ES-I3 (cell line): Measurements from ENCODE around the gene SND1.

Experiments
- H3K36me3 ChIP-seq: 2 replicates; pipeline ENCODE4 v1.6.1; 2013; ENCODE audit warnings: mild to moderate bottlenecking, low read length, control low read depth, moderate library complexity; ENCODE audit not compliant: insufficient read depth
- H3K4me1 ChIP-seq: 2 replicates; pipeline ENCODE4 v1.6.1; 2013; ENCODE audit warnings: mild to moderate bottlenecking, control low read depth, low read length; ENCODE audit not compliant: insufficient read depth
- H3K9ac ChIP-seq: 2 replicates; pipeline ENCODE4 v1.6.1; 2013; ENCODE audit warnings: low read depth, mild to moderate bottlenecking, low read length, moderate library complexity
- H3K9me3 ChIP-seq: 2 replicates; pipeline ENCODE4 v1.6.1; 2013; ENCODE audit warnings: mild to moderate bottlenecking, low read length, moderate library complexity; ENCODE audit not compliant: control insufficient read depth, insufficient read depth

SND1 gene

DNA sequence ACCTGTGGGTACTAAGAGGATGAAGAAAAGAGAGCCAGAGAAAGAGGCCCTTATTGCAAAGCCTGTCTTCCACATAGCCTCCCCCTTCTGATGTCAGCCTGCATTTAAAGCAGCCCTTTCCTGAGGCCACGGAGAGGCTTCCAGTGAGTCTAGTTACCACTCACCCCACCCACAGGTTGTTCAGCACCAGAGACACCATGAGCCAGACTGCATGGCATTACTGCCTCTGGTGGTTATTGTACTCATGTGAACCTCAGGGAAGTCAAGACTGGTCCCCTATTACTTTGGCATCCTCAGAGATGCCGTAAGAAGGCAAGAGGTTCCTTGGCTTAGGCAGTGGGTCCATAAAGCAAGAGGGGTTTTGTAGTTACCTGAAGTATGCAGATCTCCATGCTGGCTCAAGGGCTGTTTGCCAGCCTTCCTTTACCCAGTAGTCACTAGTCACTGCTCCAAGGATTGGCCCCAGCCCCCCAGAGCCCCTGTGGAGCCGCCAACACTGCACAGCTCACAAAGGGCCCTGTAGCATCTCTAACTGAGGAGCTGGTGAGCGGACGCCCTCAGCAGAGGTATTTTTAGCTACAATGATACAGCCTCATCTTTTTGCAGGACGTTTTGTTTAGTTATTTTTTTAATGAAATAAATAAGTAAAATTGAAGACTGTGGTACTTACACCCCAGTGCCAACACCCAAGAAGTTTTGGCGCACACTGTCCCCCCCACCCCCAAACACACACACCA, 358.6 kb downstream of the SND1 start:
- H3K36me3 ChIP-seq = 0 out of 2 replicates have a peak, but pooled peaks cover 4% of the 10 kb centered on the region
- no peak overlapping the region for H3K9ac ChIP-seq
- H3K4me1 ChIP-seq = no peaks in the 10 kb centered on the region
- H3K9me3 ChIP-seq = no peaks in the 10 kb centered on the region

DNA sequence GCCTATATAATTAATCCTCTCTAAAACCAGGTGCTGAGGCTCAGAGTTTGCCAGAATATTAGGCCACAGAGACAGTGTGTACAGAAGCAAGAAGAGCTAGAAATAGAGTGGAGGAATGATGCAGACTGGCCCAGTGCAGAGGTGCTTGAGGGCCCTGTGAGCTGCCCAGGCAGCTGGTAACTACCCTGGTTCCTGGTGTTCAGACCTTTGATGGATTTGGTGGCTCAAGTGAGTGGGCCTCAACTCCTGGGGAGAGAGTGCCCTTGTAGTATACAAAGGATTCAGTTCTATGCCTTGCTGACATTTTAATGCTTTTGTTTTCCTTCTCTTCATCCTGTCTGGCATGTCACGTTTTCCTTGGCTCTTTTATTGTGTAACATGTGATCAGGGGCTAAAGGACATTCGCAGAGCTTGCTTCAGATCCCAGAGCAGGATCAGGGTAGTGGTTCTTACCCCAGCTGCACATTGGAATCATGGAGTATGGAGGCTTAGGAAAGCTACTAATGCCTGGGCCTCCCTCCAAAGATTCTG, 359.2 kb downstream of the SND1 start:
- Histone ChIP-seq H3K9ac (no peak overlapping the region), H3K9me3 (no peaks in the 10 kb centered on the region), H3K36me3 (0 out of 2 replicates have a peak, but pooled peaks cover 4% of the 10 kb centered on the region), H3K4me1 (no peaks in the 10 kb centered on the region)

DNA sequence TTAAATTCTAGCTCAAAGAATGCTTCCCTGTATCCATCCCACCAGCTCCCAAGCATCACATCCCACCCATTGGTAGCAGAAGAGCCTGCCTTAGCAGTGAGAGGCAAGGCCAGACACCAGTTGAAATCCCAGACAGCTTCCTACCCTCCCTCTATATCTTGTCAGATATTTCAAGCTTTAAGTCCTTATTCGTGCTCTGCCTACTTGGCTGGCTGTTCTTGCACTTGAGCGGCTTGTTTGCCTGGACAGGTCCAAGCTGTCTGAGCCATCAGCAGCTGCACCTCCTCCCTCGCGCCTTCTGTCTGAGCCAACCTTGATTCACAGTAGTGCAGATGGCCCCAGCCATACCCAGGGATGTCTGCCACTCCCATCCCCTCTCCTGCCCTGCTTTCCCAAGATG, 362.8 kb downstream of the SND1 start:
- Histone ChIP-seq H3K9me3 (no peaks in the 10 kb centered on the region), H3K9ac (no peak overlapping the region), H3K36me3 (0 out of 2 replicates have a peak, but pooled peaks cover 4% of the 10 kb centered on the region), H3K4me1 (peaks cover 11% of the 10 kb centered on the region)

DNA sequence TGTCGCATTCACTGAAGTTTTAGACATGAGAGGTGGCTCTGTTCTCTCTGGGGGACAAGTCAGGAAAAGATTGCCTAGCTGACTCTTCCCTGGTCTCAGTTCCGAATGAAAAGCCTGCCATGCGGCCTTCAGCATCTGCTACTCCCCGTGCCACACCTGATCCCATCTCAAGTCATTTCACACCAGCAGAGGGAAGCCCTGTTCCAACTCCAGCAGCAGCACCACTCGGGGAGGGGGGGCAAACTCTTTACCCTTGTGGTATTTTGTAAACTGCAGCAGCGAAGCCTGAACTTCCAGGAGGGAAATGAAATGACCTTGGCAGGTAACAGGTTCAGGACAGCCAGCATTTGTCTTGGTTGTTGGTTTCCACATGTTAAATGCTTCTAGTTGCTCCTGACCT, 365.5 kb downstream of the SND1 start:
- peaks cover 14% of the 10 kb centered on the region for H3K4me1 ChIP-seq

DNA sequence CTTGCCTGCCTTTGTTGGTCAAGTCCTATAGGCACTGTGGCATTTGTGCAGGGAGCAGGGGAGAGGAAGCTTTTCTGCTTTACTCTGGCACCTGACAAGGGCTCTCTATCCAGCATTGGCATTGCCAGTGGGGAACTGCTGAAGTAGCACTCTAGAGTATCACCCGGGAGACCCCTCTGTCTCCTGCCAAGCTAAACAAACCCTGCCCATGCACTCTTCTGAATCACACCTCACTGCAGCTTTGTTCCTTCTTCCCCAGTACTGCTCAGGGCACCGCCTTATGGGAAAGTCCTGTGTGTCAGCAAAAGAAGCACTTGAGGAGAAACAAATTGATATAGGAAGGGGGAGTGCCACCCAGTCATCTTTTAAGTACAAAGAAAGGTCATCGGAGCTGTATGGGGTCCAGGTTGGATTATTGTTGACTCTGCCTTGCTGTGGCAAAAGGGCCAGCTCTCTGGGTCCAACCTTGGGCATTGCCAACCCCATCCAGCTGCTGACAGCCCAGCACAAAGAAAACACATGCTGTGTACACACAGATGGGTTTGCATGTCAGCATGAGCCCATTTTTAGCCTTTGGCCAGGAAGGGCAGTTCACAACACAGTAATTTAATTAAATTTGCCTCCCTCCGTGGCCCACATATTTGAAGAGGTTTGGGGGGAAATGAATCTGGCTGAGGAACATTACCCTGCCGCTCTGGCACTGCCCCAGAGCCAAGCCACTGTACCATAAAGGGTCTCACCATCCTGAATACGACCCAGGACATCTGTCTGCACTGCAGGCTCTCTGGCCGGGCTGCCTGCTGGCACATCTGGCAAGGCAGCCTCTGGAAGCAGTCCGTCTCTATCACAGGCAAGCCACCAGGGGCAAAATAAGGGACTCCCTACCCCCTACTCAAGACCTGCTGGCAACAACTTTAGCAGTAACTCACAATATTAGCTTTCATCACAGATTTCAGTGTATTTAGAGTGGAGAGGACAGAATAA, 366.2 kb downstream of the SND1 start:
- peaks cover 14% of the 10 kb centered on the region for H3K4me1 ChIP-seq
- no peaks in the 10 kb centered on the region for H3K36me3 ChIP-seq
- no peaks in the 10 kb centered on the region for H3K9me3 ChIP-seq
- no peak overlapping the region for H3K9ac ChIP-seq

More for the DNA sequence above, 365.5 kb downstream of the SND1 start:
- Histone ChIP-seq H3K9me3 (no peaks in the 10 kb centered on the region), H3K9ac (no peak overlapping the region), H3K36me3 (0 out of 2 replicates have a peak, but pooled peaks cover 2% of the 10 kb centered on the region)

DNA sequence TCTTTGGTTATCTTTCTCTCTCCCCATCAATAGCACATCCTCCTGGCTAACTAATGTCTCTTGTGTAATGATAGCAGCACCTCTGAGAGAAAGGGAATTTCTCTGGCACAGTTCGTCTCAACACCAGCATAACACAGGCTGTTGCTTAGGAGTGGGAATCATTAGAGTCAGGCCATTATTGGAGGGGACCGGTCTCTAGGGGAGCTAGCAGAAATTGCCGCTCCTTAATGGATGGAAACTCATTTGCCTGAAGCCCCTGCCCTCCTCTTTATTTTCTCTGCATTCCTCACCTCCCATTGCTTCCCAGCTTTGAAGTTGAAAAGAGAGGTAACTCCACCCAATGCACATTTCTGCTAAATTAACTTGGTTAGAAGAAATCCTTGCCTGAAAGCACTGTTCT, 367.3 kb downstream of the SND1 start:
- Histone ChIP-seq H3K36me3 (no peaks in the 10 kb centered on the region), H3K9ac (no peak overlapping the region), H3K4me1 (peaks cover 14% of the 10 kb centered on the region), H3K9me3 (no peaks in the 10 kb centered on the region)

DNA sequence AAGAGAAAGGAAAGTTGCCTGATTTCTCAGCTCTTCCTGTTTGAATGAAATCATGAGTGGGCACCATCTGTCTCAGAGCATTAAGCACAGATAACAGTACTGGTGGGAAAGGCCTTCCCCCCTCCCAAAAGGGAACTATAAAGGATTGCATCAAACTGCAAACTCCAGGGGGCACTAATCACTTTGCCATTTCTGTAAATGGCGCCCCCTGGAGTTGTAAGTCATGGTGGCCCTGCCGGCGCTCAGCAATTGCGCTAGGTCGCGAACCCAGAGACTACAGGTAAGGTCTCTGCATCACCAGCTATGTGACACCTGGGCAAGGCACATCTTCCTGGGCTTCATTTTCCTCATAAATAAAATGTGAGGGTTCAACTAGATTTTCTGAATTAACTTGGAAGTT, 368.2 kb downstream of the SND1 start:
- Histone ChIP-seq H3K36me3 (no peaks in the 10 kb centered on the region), H3K4me1 (peaks cover 16% of the 10 kb centered on the region), H3K9ac (no peak overlapping the region), H3K9me3 (no peaks in the 10 kb centered on the region)

DNA sequence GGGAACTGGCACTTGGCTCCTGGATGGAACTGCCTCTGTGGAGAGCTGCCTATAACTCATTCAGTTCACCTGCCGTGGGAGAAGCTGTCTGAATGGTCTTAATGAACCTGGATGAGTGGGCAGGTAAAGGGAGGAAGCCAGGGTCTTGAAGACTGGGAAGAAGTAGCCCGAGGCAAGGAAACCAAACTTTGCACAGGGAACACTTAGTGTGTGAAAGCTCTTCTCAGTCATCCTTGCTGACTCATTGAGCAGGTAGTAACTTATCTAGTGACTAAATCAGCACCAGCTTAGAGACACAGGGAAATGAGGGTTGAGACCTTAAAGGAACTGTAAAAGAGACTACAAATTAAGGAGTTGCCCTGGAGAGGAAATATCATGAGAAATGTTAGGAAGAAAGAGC, 369.4 kb downstream of the SND1 start:
- no peak overlapping the region for H3K9ac ChIP-seq
- peaks cover 24% of the 10 kb centered on the region for H3K4me1 ChIP-seq
- H3K9me3 ChIP-seq = no peaks in the 10 kb centered on the region
- no peaks in the 10 kb centered on the region for H3K36me3 ChIP-seq

DNA sequence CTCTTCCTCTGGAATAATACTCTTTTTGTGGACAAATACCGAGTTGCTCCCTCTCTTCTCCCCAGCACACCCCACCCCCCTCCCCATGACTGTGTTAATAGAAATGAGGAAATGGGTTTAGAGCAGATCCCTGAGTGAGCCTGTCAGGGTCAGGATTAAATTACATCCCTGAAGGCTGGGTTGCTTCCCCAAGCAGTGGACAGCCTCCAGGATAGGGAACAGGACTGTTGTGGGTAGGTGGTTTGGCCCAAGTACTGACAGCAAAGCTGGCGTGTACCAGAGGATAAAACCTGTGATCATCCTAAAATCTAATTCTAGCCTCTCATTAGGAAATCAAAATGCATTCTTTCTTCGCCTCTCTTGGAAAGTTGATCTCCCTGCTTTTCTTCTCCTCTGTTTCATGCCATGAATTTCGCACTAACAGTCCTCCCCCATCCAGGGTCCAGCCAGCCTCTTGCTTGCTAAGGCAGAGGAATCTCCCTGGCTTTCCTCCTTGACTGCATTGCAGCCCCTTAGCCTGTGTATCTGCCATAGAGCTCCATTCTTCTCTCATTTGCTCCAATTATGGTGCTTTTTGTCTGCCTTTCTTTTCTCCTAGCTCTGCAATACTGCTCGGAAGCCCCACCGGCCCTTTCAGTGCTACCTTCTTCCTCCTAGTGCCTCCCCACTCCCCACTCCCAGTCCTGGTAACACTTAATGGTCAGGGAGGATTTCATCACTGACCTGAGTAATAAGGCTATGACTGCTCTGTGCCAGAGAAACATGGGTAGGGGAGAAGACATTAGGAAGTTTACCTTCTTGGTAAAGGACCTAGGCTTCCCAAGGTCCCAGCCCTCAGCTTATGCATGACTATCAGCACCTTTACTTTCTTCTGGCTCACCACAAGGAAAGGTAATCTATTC, 370.9 kb downstream of the SND1 start:
- H3K4me1 ChIP-seq = peaks cover 30% of the 10 kb centered on the region
- no peaks in the 10 kb centered on the region for H3K9me3 ChIP-seq
- no peaks in the 10 kb centered on the region; the same call in 1 of the 2 replicates for H3K36me3 ChIP-seq
- no peak overlapping the region for H3K9ac ChIP-seq

DNA sequence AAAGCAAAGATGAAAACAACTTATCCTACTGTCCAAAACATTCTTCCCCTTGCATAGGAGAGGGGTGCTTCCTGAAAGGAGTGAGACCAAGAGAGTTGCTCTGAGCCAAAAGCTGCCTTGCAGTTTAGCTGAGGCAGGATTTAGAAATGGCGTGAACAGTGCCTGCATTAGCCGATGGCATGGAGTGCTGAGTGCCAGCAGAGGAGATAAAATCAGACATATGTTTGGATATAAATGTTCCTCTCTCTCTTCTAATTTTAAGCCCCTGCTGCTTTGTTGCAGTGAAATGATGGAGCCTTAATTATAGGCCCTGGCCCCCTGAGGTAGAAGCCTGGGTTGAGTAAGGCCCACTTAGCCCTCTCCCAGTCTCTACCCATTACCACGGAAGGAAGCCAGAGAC, 372.2 kb downstream of the SND1 start:
- no peaks in the 10 kb centered on the region; the same call in 1 of the 2 replicates for H3K36me3 ChIP-seq
- H3K9me3 ChIP-seq = no peaks in the 10 kb centered on the region
- H3K9ac ChIP-seq = no peak overlapping the region
- H3K4me1 ChIP-seq = peaks cover 24% of the 10 kb centered on the region

DNA sequence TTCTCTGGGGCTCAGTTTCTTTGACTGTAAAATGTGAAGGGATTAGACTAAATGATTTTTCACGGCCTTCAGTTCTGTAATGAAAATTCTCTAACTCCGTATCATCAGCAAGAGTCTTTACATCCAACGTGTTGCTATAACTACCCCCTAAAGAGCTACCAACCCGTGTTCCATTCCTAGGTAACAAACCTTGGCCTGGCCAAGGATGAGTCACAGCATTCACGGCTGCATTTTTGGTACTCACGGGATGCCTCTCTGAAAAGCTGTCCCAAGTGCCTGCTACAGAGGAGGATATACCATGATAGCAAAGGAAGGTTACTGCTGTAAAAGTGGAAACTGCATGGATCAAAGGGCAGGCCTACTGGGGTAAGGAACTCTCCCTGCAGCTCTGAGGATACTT, 373.4 kb downstream of the SND1 start:
- no peaks in the 10 kb centered on the region for H3K9me3 ChIP-seq
- no peaks in the 10 kb centered on the region; the same call in 1 of the 2 replicates for H3K36me3 ChIP-seq
- peaks cover 19% of the 10 kb centered on the region; the same call in 1 of the 2 replicates for H3K4me1 ChIP-seq
- H3K9ac ChIP-seq = no peak overlapping the region

DNA sequence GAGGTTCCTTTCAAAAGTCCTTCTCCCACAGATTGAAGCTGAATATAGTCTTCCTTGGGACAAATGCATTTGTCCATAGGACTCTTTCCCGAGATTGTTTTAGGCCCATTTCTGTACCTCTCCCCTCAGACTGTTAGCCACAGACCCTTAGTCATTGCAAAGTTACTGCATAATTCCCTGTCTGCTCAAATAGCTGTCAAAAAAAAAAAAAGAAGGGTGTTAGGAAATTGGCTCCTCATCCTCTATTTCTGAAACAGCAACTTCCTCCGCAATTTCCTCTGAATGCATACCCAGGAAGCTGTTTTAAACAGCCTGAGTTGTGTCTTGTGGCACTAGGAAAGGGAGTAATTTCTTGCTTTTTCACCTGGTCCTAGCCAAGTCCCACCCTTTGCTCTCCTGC, 373.8 kb downstream of the SND1 start:
- H3K9me3 ChIP-seq = no peaks in the 10 kb centered on the region
- peaks cover 19% of the 10 kb centered on the region; the same call in 1 of the 2 replicates for H3K4me1 ChIP-seq
- H3K9ac ChIP-seq = no peak overlapping the region
- H3K36me3 ChIP-seq = no peaks in the 10 kb centered on the region; the same call in 1 of the 2 replicates

DNA sequence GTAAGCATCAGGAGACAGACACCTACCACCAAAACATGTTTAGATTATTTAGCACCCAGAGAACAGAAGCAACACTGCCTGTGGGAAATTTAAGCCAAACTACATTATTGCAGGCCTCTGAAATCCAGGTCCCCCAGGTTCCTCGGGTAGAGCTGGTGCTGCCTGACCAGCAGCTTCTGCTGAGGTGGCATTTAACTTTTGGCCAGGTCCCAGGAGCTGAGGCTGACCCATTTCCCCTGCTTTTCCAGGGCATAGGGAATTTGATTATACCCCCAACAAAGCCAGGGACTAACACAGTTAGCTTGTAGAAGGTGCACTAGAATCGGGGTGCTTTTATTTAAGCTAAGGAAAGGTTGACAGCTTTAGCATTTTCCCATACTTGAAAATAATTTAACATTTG, 374.6 kb downstream of the SND1 start:
- Histone ChIP-seq H3K4me1 (peaks cover 19% of the 10 kb centered on the region; the same call in 1 of the 2 replicates), H3K9me3 (no peaks in the 10 kb centered on the region), H3K9ac (no peak overlapping the region), H3K36me3 (no peaks in the 10 kb centered on the region; the same call in 1 of the 2 replicates)
